Measurements from ENCODE around the gene IRF2BP2.
A peak's percentile ranks its signal among the peaks of the same experiment; 100 is the strongest.

The IRF2BP2 gene

GRCh38 chr1:234612352-234613127, 2.6 kb upstream of the IRF2BP2 start:
- peak; percentile 99 for DNase-seq

DNA sequence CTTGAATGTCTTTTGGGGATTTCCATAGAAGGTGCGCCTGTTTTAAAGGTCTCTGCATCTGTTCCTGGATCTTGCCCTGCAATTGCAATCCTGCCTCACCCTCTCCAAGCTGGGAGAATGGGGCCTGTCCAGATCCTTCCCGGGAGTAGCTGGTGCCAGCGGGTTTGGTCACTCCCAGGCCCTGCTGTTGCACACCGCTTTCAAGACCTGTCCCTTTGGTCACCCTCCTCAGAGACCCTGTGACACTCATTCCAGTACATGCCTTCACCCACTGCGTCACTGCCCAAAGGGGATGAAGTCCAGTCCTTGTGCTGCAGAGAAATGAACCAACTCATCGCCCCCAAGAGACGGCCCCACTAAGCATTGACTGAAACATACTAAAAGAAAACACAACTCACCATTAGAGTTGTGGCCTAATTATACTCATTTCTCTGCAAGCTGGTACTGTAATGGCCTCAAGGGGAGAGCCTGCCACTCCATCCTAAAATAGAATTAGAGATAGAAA, 1.9 kb upstream of the IRF2BP2 start:
- peak; percentile 38 for DNase-seq

DNA sequence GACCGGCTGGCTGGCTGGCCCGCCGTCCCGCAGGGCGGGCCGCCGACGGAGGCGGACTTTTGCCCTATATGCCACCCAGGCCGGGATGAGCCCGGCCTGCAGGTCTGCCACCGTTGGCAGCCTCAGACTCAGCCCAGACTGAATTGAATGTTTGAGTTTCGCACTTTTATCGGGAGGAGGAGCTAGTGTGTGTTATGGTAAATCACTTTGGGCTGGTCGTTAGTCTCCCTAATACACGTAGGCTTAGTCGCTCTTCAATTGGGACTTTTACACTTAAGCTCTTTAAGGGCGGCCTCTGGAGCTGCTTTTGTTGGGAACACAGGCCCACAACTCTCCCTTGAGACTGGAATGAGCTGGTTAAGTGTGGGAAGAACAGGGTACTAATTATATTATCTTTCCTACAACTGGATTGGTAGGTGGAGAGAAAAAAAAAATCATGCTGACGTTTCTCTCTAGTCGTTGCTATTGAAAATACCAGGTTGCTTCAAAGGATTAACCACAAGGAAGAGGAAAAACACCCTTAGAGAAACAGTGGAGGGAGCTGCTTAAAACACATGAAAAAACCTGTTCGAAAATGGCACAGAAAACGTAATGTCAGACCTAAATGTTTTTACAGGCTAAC, 1.4 kb upstream of the IRF2BP2 start:
- peak; percentile 99 for DNase-seq

GRCh38 chr1:234610666-234611224, 767 bp upstream of the IRF2BP2 start:
- peak; percentile 79 for DNase-seq

DNA sequence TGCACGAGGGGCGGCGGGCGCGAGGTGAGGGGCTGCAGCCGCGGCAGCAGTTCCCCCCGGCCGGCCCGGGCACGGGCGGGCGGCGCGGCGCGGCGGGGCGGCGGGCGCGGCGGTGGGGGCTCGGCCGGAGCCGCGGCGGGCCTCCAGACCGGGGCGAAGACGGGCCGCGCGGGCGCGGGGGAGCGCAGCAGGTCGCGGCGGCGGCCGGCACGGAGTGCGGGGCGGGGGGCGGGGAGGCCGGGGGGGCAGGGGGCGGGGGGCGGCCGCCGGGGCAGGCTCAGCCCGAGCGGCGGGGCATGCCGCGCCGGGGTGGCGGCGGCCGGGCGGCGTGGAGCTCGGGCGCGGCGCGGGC, 311 bp downstream of the IRF2BP2 start:
- DNase-seq, result peak; percentile 31

DNA sequence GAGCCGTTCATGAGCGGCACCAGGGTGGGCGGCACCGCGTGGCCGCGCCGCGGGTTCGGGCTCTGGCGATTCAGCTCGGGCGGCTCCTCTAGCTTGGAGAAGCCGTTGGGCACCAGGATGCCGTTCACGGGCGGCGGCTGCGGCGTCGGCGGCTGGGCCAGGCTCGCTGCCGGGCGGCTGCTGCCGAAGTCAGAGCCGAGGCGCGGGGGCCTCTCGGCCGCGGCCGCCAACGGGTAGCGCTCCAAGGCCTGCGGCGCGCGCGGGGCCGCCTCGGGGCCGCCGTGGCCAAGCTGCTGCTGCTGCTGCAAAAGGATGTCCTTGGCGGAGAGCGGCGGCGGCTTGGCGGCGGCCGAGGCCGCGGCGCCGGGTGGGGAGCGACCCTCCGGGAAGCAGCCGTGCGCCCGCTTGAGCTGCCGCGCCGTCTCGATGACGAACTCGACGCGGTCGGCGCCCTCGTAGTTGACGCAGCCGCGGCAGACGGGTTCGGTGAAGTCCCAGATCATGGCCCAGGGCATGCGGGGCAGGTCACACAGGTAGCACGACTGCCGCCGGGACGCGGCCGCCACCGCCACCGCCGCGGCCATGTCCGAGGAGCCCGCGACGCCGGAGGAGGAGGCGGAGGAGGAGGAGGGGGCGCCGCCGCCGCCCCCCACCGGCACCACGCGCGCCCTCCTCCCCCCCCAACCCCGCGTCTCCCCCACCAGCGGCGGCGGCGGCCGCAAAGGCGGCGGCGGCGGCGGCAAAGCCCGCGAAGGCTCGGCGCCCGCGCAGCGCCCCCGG, 877 bp downstream of the IRF2BP2 start:
- DNase-seq, result no peak

DNA sequence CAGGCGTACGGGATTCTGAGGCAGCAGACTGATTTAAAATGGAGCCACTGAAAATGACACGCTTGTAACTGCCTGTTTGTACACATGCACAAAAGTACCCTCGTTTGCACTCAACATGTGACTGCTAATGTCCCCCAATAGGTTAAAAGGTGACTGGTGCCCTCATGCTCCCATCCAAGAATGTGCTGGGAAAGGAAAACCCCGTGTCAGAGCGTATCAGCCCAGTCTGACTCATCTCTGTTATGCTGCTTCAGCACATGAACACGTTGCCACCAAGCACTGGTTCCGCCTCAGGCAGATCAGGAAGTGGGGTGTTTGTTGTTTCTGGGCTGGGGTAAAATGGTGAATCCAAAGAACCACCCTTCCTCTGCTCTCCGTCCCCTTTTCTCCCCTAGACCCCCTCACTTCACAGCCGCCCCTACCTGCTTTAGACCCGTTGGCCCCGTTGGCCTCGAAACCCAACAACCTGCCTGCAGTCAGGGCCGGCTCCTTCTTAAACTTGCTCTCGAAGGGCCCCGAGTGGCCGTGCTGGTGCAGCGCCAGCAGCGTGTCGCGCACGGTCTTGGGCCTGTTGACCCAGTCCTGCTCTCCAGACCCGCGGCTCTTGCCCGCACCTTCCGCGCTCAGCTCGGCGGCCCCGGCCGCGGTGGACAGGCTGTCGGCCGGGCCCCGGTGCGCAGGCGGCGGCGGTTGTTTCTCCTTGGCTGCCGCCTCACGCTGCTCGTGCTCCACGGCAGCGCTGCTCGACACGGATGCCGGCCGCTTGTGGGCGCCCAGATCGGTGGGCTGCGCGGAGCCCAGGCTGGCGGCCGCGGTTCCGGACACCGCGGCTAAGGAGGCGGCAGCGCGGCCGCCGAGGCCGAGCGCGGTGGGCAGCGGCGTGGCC, 1.7 kb downstream of the IRF2BP2 start:
- peak; percentile 92 for DNase-seq

DNA sequence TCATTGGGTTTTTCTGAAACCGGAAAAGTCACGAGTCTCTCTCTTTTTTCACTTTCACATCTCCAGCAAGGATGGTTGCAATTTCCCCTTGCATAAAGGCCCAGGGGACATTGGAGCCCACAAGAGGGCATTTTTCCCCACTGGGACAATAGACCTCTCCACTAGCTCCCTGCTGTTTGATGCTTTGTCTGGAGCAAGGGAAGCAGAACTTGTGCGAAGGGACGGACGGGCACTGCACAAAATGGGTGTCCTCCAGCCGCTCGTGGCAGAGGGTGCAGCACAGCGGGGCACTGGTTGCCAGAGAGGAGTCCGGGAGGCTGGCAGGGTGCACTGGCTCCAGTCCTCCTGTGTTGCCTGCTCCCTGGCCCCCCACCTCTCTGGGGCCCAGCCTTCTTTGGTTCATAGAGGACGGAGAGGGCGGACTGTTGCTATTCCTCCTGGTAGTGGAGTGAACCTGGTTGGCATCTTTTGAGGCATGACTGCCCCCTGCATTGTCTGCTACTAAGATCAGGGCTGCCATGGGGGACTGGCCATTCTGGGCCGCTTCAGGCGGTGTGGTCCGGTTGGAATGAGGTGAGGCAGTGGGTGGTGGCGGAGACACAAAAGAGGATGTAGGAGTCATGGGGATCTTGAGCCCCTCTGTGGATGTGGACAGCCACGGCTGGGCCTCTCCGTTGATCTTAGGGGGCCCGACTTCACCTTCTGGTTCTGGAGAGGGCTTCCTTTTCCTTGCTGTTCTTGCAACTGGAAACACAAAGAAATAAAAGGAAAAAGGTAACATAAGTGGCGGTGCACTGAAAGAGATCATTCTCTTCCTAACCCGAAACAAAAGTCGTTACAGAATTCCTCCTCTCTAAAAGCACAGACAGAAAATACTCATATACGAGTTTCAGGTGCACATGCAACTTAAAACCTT, 2.6 kb downstream of the IRF2BP2 start:
- DNase-seq, result peak; percentile 35

GRCh38 chr1:234606784-234607108, 3.2 kb downstream of the IRF2BP2 start:
- no peak for DNase-seq

- peak; percentile 64 for DNase-seq
Observed at GRCh38 chr1:234605983-234606783, 3.8 kb downstream of the IRF2BP2 start.

GRCh38 chr1:234605399-234605982, 4.5 kb downstream of the IRF2BP2 start:
- DNase-seq, result no peak

DNA sequence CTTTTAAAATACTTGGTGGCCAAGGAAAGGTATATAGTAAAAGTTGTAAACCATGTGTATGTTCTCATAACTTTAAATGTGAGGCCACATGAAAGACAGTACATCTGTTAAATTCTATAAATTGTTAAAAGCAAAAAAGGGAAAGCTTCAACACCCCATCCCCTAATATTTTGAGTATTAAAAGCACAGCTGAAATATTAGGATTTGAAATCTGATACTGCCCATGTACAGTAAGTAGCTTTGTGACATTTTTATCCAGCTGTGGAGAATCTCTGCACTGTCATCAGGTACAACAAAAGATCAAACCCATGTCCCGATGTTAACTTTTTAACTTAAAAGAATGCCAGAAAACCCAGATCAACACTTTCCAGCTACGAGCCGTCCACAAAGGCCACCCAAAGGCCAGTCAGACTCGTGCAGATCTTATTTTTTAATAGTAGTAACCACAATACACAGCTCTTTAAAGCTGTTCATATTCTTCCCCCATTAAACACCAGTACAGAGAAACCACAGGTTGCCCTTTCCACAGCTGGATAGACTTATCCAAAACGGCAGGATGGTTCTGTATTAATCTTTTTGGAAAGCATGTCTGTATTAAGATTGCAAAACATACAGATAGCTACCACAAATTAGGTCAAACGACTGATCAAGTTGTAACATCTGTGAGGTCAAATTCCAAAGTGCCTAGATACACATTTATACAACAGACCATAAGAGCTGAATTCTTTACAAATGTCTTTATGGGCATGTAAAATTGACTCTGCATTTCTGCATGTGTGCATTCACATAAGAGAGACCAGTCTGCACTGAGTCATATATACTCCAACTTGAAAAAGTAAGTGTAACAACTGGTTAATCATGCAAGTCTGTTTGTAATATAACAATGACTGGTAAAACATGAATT, 5.2 kb downstream of the IRF2BP2 start:
- peak; percentile 74 for DNase-seq

- DNase-seq, result peak; percentile 46
Observed at GRCh38 chr1:234603221-234604204, 6.5 kb downstream of the IRF2BP2 start.

DNA sequence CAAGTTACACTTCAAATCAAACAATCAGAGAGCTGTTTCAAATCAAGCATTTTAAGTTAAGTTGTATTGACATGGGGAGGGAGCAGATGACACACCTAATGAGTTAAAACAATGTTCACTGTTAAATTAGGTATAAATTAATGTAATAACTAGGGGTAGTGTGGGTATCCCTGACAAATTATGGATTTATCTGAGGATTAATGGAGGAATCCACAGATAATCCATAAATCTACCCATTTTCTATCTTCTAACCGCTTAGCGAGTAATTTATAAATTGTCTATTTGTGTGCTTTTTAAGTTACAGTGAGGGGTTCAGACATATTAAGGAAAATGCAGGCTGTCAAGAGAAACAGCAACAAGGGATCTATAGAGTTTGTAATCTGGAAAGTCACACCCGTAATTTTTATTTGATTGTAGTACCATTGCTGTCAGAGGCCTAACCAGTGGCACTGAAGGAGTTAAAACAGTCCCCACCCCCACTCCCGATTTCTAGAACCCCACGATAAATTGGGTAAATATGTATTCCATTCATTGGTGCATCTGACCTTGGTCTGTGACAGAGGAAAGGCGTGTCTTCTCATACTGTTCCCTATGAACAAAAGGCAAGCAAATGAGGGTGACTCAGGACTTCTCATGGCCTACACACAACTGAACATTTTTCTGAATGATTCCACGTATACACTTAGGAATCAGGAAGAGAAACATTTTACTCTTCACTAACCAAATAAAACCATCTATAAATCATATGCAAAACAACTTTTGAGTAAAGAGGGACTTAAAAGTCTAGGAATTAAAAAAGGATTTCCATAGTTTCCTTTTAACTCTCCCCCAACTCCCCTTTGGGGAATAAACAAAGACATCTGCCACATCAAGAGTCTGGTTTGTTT, 7.4 kb downstream of the IRF2BP2 start:
- DNase-seq, result peak; percentile 98

DNA sequence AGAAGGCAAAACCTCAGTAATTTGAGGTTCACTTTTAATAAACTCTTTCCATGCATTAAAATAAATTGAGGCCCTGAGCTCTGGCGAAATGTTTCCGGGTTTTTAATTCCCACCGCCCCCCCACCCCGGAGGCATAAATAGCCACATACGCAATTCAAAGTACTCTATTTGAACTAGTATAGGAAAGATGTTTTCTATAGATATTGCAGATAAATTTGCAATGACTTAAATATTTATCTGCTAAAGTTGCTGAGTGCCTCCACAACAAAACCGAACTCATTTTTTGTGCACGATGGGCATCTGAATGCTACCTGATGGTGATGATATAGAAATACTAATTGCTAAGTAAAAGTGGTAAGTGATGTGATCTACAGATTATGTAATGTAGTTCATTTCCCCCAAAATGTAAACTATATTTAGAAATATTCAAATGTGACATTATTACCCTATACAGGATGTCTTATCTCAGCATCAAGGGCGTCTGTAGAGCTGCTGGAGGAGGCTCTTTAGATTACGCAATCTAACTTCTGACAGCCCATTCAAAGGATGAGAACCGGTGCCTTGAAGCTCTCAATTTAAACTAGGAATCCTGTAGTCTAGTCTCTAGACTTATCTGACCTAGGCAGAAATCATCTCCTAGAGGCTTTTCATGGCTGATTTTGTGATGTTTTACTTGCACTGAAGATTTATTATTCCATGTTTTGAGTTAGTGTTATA, 8.5 kb downstream of the IRF2BP2 start:
- peak; percentile 10 for DNase-seq

Data from kidney glomerular epithelial cell (primary cell).